Omental fat pad (tissue), 4 donors: ENCODE data around the gene CASP4. TPM values are rescaled to one million over a fixed set of nuclear protein-coding genes. Genes with fewer than 3 reads are reported as not detected.

Experiments
- ATAC-seq: fragments of 150-250 bp; one replicate; pipeline ENCODE4 v1.9.1; 2016; ENCODE audit warnings: mild to moderate bottlenecking, moderate library complexity; ENCODE audit not compliant: low FRiP score
- DNase-seq: peaks from one replicate; pipeline ENCODE4 v3.0.0-alpha.2; 2019; ENCODE audit warnings: low spot score
- total RNA-seq, 4 donors: library from RNA; depleted of rRNA; stranded (reverse); fragments of >200 nt; gene quantifications; one replicate each; pipeline ENCODE4 v1.1.0, GENCODE V29; 2016
- TF ChIP-seq, protein P1 (sequence below), 3 donors: fragments of 450-650 bp; IDR thresholded peaks; one replicate each; pipeline ENCODE4 v1.5.1; 2016 to 2017; ENCODE audit warnings: antibody characterized with exemption in 3 of 3, mild to moderate bottlenecking in 3 of 3, moderate library complexity in 2 of 3

The CASP4 gene
- total RNA-seq, 4 donors from 2014 or later: 122 to 297 (median 226) TPM

DNA sequence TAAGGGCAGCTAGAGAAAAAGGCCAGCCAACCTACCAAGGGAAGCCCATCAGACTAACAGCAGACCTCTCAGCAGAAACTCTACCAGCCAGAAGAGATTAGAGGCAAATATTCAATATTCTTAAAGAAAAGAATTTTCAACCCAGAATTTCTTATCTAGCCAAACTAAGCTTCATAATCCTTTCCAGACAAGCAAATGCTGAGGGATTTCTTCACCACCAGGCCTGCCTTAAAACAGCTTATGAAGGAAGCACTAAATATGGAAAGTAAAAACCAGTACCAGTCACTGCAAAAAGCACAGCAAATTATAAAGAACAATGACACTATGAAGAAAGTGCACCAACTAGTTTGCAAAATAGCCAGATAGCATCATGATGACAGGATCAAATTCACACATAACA lies 39.6 kb downstream of the CASP4 start:
- no peak for DNase-seq
- no peak for ATAC-seq
- TF ChIP-seq, protein P1, sequence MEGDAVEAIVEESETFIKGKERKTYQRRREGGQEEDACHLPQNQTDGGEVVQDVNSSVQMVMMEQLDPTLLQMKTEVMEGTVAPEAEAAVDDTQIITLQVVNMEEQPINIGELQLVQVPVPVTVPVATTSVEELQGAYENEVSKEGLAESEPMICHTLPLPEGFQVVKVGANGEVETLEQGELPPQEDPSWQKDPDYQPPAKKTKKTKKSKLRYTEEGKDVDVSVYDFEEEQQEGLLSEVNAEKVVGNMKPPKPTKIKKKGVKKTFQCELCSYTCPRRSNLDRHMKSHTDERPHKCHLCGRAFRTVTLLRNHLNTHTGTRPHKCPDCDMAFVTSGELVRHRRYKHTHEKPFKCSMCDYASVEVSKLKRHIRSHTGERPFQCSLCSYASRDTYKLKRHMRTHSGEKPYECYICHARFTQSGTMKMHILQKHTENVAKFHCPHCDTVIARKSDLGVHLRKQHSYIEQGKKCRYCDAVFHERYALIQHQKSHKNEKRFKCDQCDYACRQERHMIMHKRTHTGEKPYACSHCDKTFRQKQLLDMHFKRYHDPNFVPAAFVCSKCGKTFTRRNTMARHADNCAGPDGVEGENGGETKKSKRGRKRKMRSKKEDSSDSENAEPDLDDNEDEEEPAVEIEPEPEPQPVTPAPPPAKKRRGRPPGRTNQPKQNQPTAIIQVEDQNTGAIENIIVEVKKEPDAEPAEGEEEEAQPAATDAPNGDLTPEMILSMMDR (IDR thresholded peaks at IDR 0.05): no peak

DNA sequence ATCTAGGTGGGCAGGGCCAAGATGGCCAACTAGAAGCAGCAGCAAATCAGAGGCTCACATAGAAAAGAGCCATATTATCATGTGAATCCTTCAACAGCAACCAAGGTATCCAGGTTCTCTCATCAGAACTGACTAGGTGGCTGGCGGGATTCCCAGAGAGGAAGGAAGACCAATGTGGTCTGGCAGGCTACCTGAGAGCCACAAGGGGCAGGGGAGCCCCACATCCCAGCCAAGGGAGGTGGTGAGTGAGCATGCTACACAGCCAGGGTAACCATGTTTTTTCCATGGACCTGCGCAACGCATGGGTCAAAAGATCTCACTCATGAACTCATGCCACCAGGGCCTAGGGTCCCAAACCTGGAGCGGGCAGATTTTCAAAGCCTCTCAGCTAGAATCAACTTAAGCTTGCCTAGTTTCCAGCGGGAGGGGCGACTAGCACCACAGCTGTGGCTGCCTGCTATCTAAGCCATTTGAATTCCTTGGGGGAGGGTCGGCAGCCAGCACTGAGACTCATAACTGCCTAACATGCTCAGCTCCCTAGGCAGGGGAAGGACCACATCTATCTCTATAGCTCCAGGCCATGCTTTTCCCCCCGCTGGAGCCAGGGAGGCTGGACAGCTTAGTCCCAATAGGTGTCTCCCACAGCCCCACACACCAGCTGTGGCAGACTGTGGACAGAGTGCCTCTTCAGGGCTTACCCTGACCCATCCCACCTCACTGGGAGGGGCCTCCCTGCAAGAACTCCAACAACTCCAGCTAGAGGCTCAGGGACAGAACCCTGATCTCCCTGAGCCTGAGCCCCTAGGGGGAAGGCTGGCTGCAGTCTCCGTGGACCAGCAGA lies 41.4 kb downstream of the CASP4 start:
- no peak for ATAC-seq
- no peak for DNase-seq
- TF ChIP-seq, protein P1 (IDR thresholded peaks at IDR 0.05): no peak

DNA sequence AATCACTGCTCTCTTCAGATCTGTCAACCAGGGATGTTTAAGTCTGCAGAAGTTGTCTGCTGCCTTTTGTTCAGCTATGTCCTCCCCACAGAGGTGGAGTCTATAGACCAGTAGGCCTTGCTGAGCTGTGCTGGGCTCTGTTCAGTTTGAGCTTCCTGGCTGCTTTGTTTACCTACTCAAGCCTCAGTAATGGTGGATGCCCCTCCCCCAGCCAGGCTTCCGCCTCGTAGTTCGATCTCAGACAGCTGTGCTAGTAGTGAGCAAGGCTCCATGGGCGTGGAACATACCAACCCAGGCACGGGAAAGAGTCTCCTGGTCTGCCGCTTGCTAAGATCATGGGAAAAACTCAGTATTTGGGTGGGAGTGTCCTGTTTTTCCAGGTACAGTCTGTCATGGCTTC lies 42.5 kb downstream of the CASP4 start:
- ATAC-seq: no peak
- DNase-seq: no peak
- TF ChIP-seq, protein P1 (IDR thresholded peaks at IDR 0.05): no peak

DNA sequence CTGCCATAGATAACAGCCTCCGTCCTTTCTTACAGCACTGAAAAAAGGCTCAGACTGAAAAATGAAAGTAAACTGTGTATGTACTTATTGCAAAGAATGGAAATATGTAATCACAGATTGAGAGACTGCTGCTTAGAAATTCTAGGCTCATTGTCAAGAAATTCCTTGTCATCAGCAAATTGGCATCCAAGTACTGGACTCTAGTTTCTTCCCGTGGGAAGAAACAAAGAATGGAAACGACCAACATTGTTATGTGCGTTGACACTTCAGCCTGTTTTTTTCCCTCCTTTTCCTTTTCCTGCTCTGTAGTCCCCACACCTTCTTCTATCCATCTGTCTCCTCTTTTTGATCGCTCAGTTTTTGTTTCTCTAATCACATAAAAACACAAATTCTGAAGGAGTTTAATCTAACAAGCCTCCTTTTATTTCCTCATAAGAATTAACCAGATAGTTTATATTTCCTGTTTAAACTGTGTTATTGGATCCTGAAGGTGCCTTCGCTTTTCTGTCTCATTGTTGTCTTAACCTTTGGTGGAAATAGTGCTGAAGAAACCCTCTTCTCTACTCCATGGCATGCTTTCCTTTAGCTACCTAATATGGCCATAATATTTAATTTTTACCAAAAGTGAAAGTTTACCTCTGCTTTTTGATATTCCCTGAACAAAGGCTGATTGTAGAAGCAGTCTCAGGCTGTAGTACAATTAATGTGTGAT lies 50.1 kb downstream of the CASP4 start:
- peak; percentile 77 for ATAC-seq
- DNase-seq: no peak
- TF ChIP-seq, protein P1 (IDR thresholded peaks at IDR 0.05): no peak

DNA sequence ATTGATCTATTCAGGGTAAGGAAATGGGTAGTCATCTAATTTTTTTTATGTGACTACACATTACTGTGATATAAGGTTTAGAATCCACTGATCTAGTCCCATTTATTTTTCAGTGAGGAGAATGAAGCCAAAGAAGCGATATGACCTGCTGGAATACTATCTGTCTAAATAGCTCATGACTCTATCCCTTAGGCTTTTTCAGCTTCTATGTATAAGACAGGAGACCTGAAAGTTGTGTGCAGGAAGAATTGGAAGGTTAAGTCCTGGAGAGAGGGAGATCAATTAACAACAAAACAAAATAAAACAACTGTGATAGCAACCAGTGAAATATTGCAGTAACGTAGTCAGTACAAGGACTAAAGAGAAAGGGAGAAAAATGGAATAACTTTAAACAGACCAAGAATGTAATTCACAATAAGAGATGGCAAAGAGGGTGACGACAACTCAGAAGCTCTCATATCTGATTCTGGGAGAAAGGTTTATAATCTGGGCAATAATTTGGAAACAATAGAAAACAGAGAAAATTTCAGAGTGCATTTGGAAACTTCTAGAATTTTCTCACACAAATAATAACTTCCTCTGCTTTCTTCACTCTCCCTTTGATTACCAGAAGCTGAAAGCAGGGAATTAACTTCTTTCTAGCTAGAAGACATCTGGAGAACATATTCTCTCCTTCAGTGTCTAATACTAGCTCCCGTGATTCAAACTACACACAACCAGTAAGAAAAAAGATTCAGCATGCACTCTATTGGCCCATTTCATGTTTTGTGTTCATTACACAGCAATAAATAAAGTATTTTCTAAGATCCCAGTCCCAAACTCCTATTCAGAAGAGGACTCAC lies 50.9 kb downstream of the CASP4 start:
- DNase-seq (no peak), ATAC-seq (peak; percentile 64)
- TF ChIP-seq, protein P1 (IDR thresholded peaks at IDR 0.05): no peak

DNA sequence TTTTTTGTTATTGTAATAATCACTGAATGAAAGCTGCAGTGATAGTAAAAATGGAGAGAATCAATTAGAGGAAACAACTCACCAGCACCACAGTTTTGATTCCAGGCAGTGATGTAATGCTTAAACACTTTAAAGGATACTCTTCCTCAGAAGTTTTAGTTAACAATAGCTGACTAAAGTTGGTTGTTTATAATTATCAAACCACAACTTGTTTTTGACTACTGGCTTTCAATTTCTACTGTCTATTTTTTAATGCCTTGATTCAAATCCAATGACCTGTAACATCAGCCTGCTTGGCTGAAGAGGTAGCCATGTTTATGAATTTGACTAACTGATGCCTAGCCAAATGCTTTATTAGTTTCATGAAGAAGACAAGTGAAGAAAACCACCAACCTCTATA lies 51.9 kb downstream of the CASP4 start:
- no peak for DNase-seq
- no peak for ATAC-seq
- TF ChIP-seq, protein P1 (IDR thresholded peaks at IDR 0.05): no peak
